Esophagus (tissue), 2 donors: ENCODE results near the gene ACOT12. TPM values are rescaled to one million over a fixed set of nuclear protein-coding genes. Genes with fewer than 3 reads are reported as not detected.
"Not testable (repeated sequence)": the region's sequence is repeated elsewhere in the genome, so short reads cannot be mapped to it uniquely, and the experiment has no call there.

ENCODE experiments used
- H3K27ac ChIP-seq, 2 donors: one replicate each; pipeline ENCODE4 v1.5.1; 2013; ENCODE audit warnings: low read depth in 2 of 2, mild to moderate bottlenecking in 2 of 2, inconsistent platforms in 1 of 2, low read length in 1 of 2, moderate library complexity in 1 of 2
- H3K27me3 ChIP-seq, 2 donors: one replicate each; pipeline ENCODE4 v1.6.1; 2013; ENCODE audit warnings: low read length in 2 of 2, control low read depth in 1 of 2, mild to moderate bottlenecking in 1 of 2; ENCODE audit not compliant: insufficient read depth in 2 of 2, control insufficient read depth in 1 of 2
- H3K36me3 ChIP-seq, 2 donors: one replicate each; pipeline ENCODE4 v1.6.1; 2013; ENCODE audit warnings: low read length in 1 of 2; ENCODE audit not compliant: control insufficient read depth in 2 of 2, insufficient read depth in 2 of 2
- H3K4me1 ChIP-seq, 2 donors: one replicate each; pipeline ENCODE4 v1.6.1; 2013; ENCODE audit warnings: low read length in 1 of 2; ENCODE audit not compliant: control insufficient read depth in 2 of 2, insufficient read depth in 2 of 2
- H3K4me3 ChIP-seq, 2 donors: one replicate each; pipeline ENCODE4 v1.5.1; 2013; ENCODE audit warnings: low read length in 2 of 2, mild to moderate bottlenecking in 2 of 2, low read depth in 1 of 2, moderate library complexity in 1 of 2
- H3K9me3 ChIP-seq, 2 donors: one replicate each; pipeline ENCODE4 v1.6.1; 2013; ENCODE audit warnings: mild to moderate bottlenecking in 2 of 2, low read depth in 1 of 2, low read length in 1 of 2, moderate library complexity in 1 of 2; ENCODE audit not compliant: control insufficient read depth in 2 of 2, insufficient read depth in 1 of 2
- WGBS, 2 donors: extraction: QIAGEN DNeasy Blood & Tissue Kit; methylation state at CpG; one replicate each; pipeline ENCODE4 v1.1.7; 2013; 5-methylcytosine and 5-hydroxymethylcytosine counted together
- polyA plus RNA-seq, 2 donors: library from polyadenylated mRNA; stranded (reverse); fragments of 200-250 nt; gene quantifications; one replicate each; pipeline ENCODE4 v1.2.3, GENCODE V29; 2013
- donor health status: healthy with polysubstance abuse.
- donor health status: Bipolar disorder and iron deficiency.

The ACOT12 gene
- polyA plus RNA-seq, 2 donors, result not detected

DNA sequence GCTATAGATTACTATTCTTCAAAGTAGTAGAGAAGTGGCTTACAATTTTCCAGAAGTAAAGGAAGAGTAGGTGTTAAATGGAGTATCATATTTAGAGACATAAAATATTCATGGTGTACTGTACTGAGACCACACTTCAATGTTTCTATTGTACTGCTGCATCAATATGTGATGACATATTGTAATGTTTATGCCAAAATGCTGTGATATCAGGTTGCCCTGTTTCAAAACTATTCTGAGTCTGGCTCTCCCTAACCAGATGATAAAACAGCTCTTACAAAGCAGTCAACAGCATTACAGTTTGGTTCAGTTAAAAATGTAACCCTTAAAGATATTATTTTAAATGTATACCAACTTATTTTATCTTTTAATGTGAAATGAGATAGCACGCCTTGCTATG is 30.8 kb upstream of the ACOT12 start:
- Histone ChIP-seq H3K36me3 (no peaks in the 10 kb centered on the region), H3K9me3 (no peaks in the 10 kb centered on the region), H3K27ac (no peak overlapping the region), H3K27me3 (no peaks in the 10 kb centered on the region), H3K4me1 (no peaks in the 10 kb centered on the region), H3K4me3 (no peak overlapping the region)
- WGBS, 2 donors, result 94 to 99% methylated on average over 1 of the region's 1 CpG

DNA sequence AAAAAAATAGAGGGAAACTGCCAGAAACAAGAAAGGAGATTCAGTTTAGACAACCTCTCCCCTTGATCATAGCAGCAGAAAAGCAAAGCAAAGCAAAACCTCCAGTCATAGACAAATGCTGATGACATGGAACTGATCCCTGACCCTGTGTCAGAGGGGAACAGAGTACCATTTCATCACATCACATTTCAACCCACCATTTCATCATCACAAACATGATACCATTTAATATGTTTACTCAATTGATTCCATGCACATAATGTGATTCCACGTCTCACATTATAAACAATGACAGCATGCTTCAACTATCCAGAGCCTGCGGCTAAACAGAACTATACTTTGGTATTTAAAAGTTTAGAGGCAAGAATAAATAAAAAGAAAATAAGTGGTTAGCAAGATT is 28.7 kb upstream of the ACOT12 start:
- Histone ChIP-seq H3K4me1 (no peaks in the 10 kb centered on the region), H3K27ac (no peak overlapping the region), H3K27me3 (no peaks in the 10 kb centered on the region), H3K4me3 (no peak overlapping the region), H3K9me3 (no peaks in the 10 kb centered on the region), H3K36me3 (no peaks in the 10 kb centered on the region)
- WGBS, 2 donors, result 65 to 71% methylated on average over 2 of the region's 2 CpGs

DNA sequence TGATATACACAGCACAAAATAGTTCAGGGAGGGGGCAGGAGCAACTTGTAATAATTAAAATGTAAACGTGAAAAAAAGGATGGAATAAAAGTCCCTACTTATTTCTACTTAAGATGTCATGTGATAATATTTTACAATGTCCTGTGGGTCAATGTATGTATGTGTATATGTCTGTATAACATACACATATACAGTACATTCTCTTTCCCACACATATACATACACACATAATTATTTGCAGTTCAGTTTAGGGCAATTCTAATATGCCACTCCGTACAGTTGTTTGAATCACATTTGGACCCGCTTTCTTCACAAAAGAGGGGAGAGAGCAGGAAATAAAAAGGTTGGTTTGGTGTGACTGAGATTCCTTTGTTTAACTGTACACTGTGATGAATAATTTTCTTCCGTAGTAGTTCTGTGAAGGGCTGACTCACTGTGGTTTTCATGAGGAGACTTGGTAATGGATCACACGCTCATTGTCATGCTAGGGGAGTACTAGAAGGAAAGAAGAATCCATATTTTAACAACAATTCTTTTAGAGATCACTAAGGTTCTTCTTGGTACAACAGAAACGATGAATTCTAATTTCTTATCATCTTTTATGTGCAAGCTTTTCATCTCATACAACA is 26.2 kb upstream of the ACOT12 start:
- Histone ChIP-seq H3K4me1 (no peaks in the 10 kb centered on the region), H3K27me3 (no peaks in the 10 kb centered on the region), H3K9me3 (no peaks in the 10 kb centered on the region), H3K27ac (no peak overlapping the region), H3K4me3 (no peak overlapping the region), H3K36me3 (no peaks in the 10 kb centered on the region)
- WGBS, 2 donors, result 37 to 50% methylated on average over 6 of the region's 6 CpGs

DNA sequence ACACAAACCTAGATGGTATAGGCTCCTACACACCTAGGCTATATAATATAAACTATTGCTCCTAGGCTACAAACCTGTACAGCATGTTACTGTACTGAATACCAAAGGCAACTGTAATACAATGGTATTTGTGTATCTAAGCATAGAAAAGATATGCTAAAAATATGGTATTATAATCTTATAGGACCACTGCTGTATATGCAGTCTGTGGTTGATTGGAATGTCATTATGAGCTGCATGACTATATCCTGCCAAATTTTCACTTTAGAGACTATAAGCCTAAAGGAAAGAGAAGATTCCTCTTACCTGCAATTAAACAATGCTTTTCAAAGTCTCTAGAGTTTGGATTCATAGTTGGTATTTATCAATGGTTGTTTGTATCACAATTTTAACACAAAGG is 24.7 kb upstream of the ACOT12 start:
- Histone ChIP-seq H3K4me3 (no peak overlapping the region), H3K36me3 (no peaks in the 10 kb centered on the region)

DNA sequence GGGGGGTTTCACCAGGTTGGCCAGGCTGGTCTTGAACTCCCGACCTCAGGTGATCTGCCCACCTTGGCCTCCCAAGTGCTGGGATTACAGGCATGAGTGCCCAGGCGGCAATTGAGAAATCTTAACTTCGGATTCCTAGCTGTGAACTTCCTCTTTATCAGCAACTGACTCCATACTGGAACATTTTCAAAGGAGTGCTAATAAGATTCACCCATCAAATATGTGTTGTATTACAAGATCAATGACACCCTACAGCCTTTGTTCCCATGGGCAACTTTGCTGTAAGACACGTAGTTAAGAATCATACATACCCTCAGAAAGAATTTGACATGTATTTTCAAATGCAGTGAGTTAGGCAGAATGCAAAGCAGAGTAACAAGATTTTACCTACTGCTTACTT is 23.1 kb upstream of the ACOT12 start:
- H3K9me3 ChIP-seq, result no peaks in the 10 kb centered on the region
- WGBS, 2 donors, result 80 to 88% methylated on average over 4 of the region's 4 CpGs
- no peak overlapping the region for H3K27ac ChIP-seq

More for the DNA sequence above, 24.7 kb upstream of the ACOT12 start:
- H3K27me3 ChIP-seq, result no peaks in the 10 kb centered on the region
- no peaks in the 10 kb centered on the region for H3K9me3 ChIP-seq
- no peaks in the 10 kb centered on the region for H3K4me1 ChIP-seq
- H3K27ac ChIP-seq, result no peak overlapping the region

DNA sequence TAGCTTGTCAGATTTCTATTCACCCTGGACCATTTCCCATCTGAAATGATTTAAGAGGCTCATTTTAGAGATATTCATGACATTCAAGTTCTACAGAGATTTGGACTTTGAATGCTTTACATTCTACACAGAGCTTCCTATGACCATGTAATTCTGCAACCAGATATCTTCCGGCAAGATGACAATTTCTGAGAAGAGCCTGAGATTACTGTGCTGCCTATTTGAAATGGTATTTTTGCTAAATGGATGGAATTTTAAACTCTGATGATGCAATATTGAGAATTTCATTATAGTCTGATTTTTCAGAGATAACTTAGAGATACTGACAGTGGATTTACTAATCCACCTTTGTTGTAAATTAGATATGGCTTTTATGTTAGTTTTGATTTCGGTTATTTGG is 16.0 kb upstream of the ACOT12 start:
- WGBS, 2 donors, result 89 to 93% methylated on average over 2 of the region's 2 CpGs
- Histone ChIP-seq H3K4me3 (no peak overlapping the region), H3K36me3 (no peaks in the 10 kb centered on the region), H3K27me3 (no peaks in the 10 kb centered on the region), H3K4me1 (no peaks in the 10 kb centered on the region), H3K9me3 (no peaks in the 10 kb centered on the region), H3K27ac (no peak overlapping the region)

More for the DNA sequence above, 23.1 kb upstream of the ACOT12 start:
- no peak overlapping the region for H3K4me3 ChIP-seq
- no peaks in the 10 kb centered on the region for H3K36me3 ChIP-seq
- H3K4me1 ChIP-seq, result no peaks in the 10 kb centered on the region
- no peaks in the 10 kb centered on the region for H3K27me3 ChIP-seq

DNA sequence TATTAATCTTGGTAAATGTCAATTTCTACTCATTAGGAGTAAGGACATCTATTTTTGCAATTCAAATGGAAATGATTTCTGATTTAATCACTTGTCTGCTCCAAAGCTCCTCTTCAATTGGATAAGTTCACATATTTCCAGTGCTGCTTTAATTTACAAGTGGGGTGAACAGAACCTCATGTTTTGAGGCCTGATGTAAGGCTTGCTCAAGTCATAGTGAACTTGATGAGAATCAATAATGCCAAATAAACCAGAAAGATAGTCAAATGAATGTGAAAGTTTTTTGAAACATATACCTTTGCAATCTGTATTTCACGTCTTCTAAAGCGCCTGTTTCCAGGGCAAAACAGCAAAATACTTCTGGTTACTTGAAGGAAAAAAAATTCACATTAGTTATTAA is 15.4 kb upstream of the ACOT12 start:
- H3K4me1 ChIP-seq, result no peaks in the 10 kb centered on the region
- H3K36me3 ChIP-seq, result no peaks in the 10 kb centered on the region
- H3K27ac ChIP-seq, result no peak overlapping the region
- 95 to 97% methylated on average over 2 of the region's 2 CpGs for WGBS, 2 donors
- no peaks in the 10 kb centered on the region for H3K9me3 ChIP-seq
- no peaks in the 10 kb centered on the region for H3K27me3 ChIP-seq
- H3K4me3 ChIP-seq, result no peak overlapping the region

DNA sequence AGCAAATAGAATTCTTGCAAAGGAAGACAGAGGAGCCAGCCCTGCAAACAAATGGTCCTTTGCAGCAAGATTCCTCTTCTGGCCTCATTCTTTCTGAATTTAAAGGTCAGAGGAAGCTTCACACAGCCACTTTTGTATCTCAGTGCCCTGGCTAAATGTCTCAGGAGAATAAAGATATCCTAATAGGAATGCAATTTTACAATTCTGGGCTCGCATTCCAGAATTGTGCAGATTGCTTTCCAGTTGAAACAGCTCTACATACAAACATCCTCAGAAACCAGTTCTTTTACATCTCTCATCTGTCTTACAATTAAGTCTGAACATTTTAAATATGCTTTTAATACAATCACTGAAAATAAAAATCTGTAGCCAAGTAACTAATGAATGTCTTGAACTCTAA is 14.6 kb upstream of the ACOT12 start:
- 71 to 82% methylated on average over 1 of the region's 1 CpG for WGBS, 2 donors
- H3K9me3 ChIP-seq, result no peaks in the 10 kb centered on the region
- no peak overlapping the region for H3K4me3 ChIP-seq
- H3K27ac ChIP-seq, result no peak overlapping the region
- no peaks in the 10 kb centered on the region for H3K36me3 ChIP-seq
- no peaks in the 10 kb centered on the region for H3K4me1 ChIP-seq
- no peaks in the 10 kb centered on the region for H3K27me3 ChIP-seq

DNA sequence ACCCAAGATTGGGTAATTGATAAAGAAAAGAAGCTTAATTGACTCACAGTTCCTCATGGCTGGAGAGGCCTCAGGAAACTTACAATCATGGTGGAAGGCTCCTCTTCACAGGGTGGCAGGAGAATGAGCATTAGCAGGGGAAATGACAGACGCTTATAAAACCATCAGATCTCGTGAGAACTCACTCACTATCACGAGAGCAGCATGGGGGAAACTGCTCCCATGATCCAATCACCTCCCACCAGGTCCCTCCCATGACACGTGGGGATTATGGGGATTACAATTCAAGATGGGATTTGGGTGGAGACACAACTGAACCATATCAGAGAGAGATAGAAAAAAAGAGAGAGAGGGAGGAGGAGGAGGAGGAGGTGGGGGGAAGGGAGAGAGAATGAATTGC is 13.9 kb upstream of the ACOT12 start:
- not testable (repeated sequence) for H3K4me1 ChIP-seq, H3K4me3 ChIP-seq, H3K27me3 ChIP-seq, H3K9me3 ChIP-seq, H3K27ac ChIP-seq, H3K36me3 ChIP-seq
- 77 to 80% methylated on average over 4 of the region's 4 CpGs for WGBS, 2 donors

DNA sequence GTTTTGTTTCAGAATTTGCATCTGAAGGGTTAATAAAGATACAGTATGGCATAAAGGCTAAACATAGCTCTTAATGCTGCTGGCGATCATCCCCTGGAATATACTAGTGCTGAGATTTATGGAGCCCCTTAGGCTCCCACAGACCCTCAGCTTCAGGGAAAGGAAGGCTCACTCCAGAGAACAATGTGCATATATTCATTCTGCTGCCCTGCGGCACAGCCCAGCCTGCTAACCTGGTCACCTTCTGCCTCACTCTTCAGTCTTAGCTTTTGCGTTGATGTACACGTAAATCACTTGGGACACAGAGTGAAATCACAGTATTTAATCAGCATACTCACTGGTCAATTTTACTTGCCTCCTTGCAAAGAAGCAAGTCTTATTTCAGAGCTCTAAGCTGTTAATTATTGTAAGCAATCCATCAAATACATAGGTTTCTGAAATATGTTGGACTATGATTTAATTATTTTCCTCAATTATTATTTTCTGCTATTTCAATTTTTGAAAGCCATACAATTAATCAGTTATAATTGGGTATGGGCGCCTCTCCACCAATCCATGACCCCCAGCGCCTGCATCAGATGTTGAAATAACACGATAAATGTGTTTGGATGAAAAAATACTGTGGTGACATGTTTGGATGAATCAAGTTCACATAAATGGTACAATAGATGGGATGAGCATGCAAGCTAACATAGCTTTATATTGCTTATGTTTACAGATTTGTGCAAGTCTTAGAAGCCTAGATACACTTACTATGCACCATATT is 11.4 kb upstream of the ACOT12 start:
- no peaks in the 10 kb centered on the region for H3K36me3 ChIP-seq
- no peaks in the 10 kb centered on the region for H3K4me1 ChIP-seq
- no peaks in the 10 kb centered on the region for H3K27me3 ChIP-seq
- H3K9me3 ChIP-seq, result no peaks in the 10 kb centered on the region
- no peak overlapping the region for H3K4me3 ChIP-seq
- no peak overlapping the region for H3K27ac ChIP-seq
- 87 to 91% methylated on average over 7 of the region's 7 CpGs for WGBS, 2 donors
